Progenitor cell of endocrine pancreas (in vitro differentiated cells): ENCODE measurements around the gene SLC4A9. TPM values are rescaled to one million over a fixed set of nuclear protein-coding genes. Genes with fewer than 3 reads are reported as not detected.

ENCODE experiments used
- DNase-seq: peaks from one replicate; pipeline ENCODE4 v3.0.0; 2021; ENCODE audit warnings: low spot score; ENCODE audit not compliant: unreplicated experiment
- H3K27ac Mint-ChIP-seq: 2 replicates; pipeline ENCODE4 v1.8.0; 2021; ENCODE audit warnings: mild to moderate bottlenecking, moderate library complexity, mixed read lengths
- H3K27me3 Mint-ChIP-seq: 2 replicates; pipeline ENCODE4 v1.8.0; 2021; ENCODE audit warnings: mixed read lengths
- H3K36me3 Mint-ChIP-seq: 2 replicates; pipeline ENCODE4 v1.8.0; 2022; ENCODE audit warnings: mixed read lengths; ENCODE audit not compliant: insufficient read depth
- H3K4me1 Mint-ChIP-seq: 2 replicates; pipeline ENCODE4 v1.8.0; 2021; ENCODE audit warnings: low read depth, mixed read lengths
- H3K4me3 Mint-ChIP-seq: 2 replicates; pipeline ENCODE4 v1.8.0; 2021; ENCODE audit warnings: low read depth, mild to moderate bottlenecking, moderate library complexity, mixed read lengths
- H3K9me3 Mint-ChIP-seq: 2 replicates; pipeline ENCODE4 v1.8.0; 2021; ENCODE audit warnings: low read depth, mixed read lengths
- CTCF ChIP-seq: fragments of 200-600 bp; sonication (generic); IDR thresholded peaks from one replicate; pipeline ENCODE4 v1.5.0; 2021; ENCODE audit warnings: antibody characterized with exemption, mild to moderate bottlenecking; ENCODE audit not compliant: unreplicated experiment
- total RNA-seq: library from RNA; stranded (reverse); gene quantifications from 2 replicates; pipeline ENCODE4 v1.2.1, GENCODE V29; 2021

Gene SLC4A9
- total RNA-seq, 1 donor from 2014 or later = 0.31 TPM

GRCh38 chr5:140356853-140357725 is 2.9 kb upstream of the SLC4A9 start:
- Mint-ChIP-seq H3K9me3 (no peaks in the 10 kb centered on the region), H3K27me3 (peaks cover 6% of the 10 kb centered on the region), H3K4me1 (peaks cover 5% of the 10 kb centered on the region), H3K4me3 (no peak overlapping the region), H3K36me3 (no peaks in the 10 kb centered on the region), H3K27ac (peak overlapping the region; percentile 98)
- no peak for DNase-seq
- TF ChIP-seq CTCF = no peak

- peak overlapping the region; percentile 98 for H3K27ac Mint-ChIP-seq
- H3K27me3 Mint-ChIP-seq = peaks cover 6% of the 10 kb centered on the region
- peak; percentile 64 for DNase-seq
- peak; percentile 85 for TF ChIP-seq CTCF
- H3K9me3 Mint-ChIP-seq = no peaks in the 10 kb centered on the region
- peaks cover 5% of the 10 kb centered on the region for H3K4me1 Mint-ChIP-seq
- H3K36me3 Mint-ChIP-seq = no peaks in the 10 kb centered on the region
- H3K4me3 Mint-ChIP-seq = no peak overlapping the region
Observed at GRCh38 chr5:140357726-140358093, 2.3 kb upstream of the SLC4A9 start.

GRCh38 chr5:140358738-140359310 is 1.2 kb upstream of the SLC4A9 start:
- DNase-seq = no peak
- no peaks in the 10 kb centered on the region for H3K9me3 Mint-ChIP-seq
- H3K27ac Mint-ChIP-seq = peak overlapping the region; percentile 76
- no peak overlapping the region for H3K4me3 Mint-ChIP-seq
- TF ChIP-seq CTCF = peak; percentile 51
- H3K27me3 Mint-ChIP-seq = peaks cover 6% of the 10 kb centered on the region
- H3K36me3 Mint-ChIP-seq = no peaks in the 10 kb centered on the region
- peaks cover 7% of the 10 kb centered on the region for H3K4me1 Mint-ChIP-seq

DNA sequence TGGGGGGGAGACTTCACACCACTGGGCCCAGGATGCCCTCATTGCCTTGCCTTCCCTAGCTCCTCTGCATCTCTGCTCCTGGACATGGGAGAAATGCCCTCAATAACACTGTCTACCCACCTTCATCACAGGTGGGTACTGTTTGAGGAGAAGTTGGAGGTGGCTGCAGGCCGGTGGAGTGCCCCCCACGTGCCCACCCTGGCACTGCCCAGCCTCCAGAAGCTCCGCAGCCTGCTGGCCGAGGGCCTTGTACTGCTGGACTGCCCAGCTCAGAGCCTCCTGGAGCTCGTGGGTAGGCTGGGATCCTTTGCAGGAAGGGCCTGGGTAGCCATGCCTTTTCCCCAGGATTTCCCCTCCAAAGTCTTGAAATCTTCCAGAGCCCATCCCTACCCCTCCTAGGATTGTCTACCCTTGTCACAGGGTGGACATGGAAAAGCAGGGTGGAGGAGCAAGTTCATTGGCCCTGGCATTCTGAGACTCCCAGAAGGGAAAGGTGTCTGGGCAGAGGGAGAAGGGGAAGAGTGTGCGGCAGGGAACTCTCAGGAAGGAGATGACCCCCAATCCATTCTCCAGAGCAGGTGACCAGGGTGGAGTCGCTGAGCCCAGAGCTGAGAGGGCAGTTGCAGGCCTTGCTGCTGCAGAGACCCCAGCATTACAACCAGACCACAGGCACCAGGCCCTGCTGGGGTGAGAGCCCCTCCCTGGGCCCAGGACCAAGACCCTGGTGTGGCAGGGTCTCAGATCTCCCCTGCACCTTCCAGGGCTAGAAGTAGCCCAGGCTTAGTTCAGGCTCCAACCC is 886 bp downstream of the SLC4A9 start:
- Mint-ChIP-seq H3K27ac (no peak overlapping the region), H3K9me3 (no peaks in the 10 kb centered on the region), H3K4me1 (peaks cover 7% of the 10 kb centered on the region), H3K27me3 (peaks cover 6% of the 10 kb centered on the region), H3K4me3 (no peak overlapping the region), H3K36me3 (no peaks in the 10 kb centered on the region)
- no peak for TF ChIP-seq CTCF
- no peak for DNase-seq

DNA sequence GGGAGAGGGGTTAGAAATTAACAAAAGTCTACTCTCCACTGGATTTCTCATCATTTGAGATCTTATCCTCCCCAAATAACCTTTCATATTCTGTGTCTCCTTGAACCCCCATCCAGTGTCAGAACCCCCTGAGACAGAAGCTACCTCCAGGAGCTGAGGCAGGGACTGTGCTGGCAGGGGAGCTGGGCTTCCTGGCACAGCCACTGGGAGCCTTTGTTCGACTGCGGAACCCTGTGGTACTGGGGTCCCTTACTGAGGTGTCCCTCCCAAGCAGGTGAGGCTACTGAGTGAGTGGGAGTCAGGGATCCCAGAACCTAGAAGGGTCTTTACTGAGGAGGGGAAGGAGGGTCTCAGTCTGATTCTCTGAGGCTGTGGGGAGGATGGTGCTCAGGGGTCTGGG is 1.9 kb downstream of the SLC4A9 start:
- no peaks in the 10 kb centered on the region for H3K9me3 Mint-ChIP-seq
- peaks cover 6% of the 10 kb centered on the region for H3K27me3 Mint-ChIP-seq
- peak overlapping the region; percentile 33 for H3K27ac Mint-ChIP-seq
- peaks cover 7% of the 10 kb centered on the region for H3K4me1 Mint-ChIP-seq
- no peak overlapping the region for H3K4me3 Mint-ChIP-seq
- H3K36me3 Mint-ChIP-seq = no peaks in the 10 kb centered on the region
- TF ChIP-seq CTCF = no peak
- DNase-seq = no peak
